ENCODE data around the gene ZBTB1.

- TF ChIP-seq CTCF (IDR thresholded peaks at IDR 0.05) (no peak), POLR2A (IDR thresholded peaks at IDR 0.05) (no peak)
These were observed 68.5 kb downstream of the ZBTB1 start for GRCh38 chr14:64573109-64573508.

Measured in heart left ventricle (tissue), 13 donors.